A549 treated with dexamethasone at 1 μM for 4 hours (cell line): ENCODE measurements around the gene TRIM56. TPM values are rescaled to one million over a fixed set of nuclear protein-coding genes. Genes with fewer than 3 reads are reported as not detected.

Source experiments
- total RNA-seq: library from RNA; stranded (reverse); fragments of 200-300 nt; extraction: Qiagen RNA extraction; gene quantifications from 5 replicates; pipeline ENCODE4 v1.2.3, GENCODE V29; 2022

The TRIM56 gene
- 9.8 to 19.3 TPM (median 17.2 TPM) in 5 replicates for total RNA-seq

DNA sequence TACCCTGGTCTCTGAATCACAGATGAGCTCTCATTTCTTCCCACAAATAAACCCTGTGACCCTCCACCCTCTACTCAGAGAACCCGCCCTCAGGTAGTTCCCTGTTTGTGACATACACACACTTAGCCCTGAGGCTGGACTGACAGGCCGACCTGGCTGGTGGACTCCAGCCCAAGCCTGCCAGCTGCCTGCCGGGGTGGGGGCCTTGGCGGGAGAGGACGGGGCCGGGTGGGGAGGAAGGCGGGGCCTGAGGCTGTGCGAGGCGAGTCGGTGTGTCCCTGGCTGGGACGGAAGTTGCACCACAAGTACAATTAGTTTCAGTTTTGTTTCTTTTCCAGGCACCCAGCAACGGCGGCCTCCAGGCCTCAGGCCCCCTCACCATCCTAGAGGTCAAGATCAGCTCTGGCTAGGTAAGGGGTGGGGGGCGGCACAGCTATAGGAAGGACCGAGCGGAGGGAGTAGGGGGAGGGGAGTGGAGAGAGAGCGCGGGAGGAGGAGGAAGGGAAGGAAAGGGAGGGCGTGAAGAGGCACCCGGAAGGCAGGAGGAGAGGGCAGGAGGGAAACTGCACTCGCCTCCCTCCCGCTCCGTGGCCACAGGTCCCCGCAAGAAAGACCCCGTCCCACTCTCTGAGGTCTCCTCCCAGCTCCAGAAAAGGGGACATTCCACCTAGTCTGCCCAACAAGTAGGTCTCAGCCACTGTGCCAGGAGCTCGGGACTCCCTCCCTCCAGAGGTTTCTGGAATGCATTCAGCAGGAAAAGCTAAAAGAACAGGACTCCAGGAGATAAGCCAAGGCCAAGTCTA, at the start of gene TRIM56:
TRIM56 (plus strand) TSS at position 320 of the 803 bp plus-strand sequence. CDS start 1,832 bp downstream, outside the sequence.

GRCh38 chr7:101126651-101127459, 41.6 kb downstream of the TRIM56 start, which contains the start of gene SERPINE1:
SERPINE1 (plus strand) TSS chr7:101127104; CDS start chr7:101128394, 1,290 bp downstream.

Other genes starting within 250 kb of the TRIM56 start
- 10.0 to 15.5 TPM (median 12.9 TPM) in 5 replicates for gene SLC12A9, start 232.8 kb upstream of the TRIM56 start, total RNA-seq
- gene TRIP6, start 218.1 kb upstream of the TRIM56 start, total RNA-seq: 38.6 to 50.0 TPM (median 46.4 TPM) in 5 replicates
- gene SRRT, start 210.4 kb upstream of the TRIM56 start, total RNA-seq: 107 to 156 TPM (median 148 TPM) in 5 replicates
- 3.9 to 6.1 TPM (median 4.5 TPM) in 5 replicates for gene UFSP1, start 195.8 kb upstream of the TRIM56 start, total RNA-seq
- 1.6 to 3.3 TPM (median 2.6 TPM) in 5 replicates for gene ACHE, start 189.6 kb upstream of the TRIM56 start, total RNA-seq
- 13.2 to 27.0 TPM (median 23.2 TPM) in 5 replicates for gene MUC3A, start 135.9 kb upstream of the TRIM56 start, total RNA-seq
- gene MUC12, start 115.9 kb upstream of the TRIM56 start, total RNA-seq: 13.7 to 18.6 TPM (median 16.4 TPM) in 5 replicates
- gene MUC17, start 65.4 kb upstream of the TRIM56 start, total RNA-seq: 0.02 to 0.14 TPM (median 0.03 TPM) in 5 replicates
- gene SERPINE1, start 41.6 kb downstream of the TRIM56 start, total RNA-seq: 1,539 to 2,200 TPM (median 1,878 TPM) in 5 replicates
- 124 to 149 TPM (median 129 TPM) in 5 replicates for gene AP1S1, start 69.0 kb downstream of the TRIM56 start, total RNA-seq
- gene VGF, start 80.1 kb downstream of the TRIM56 start, total RNA-seq: 9.7 to 28.7 TPM (median 20.3 TPM) in 5 replicates
- 0.09 to 0.21 TPM (median 0.12 TPM) in 5 replicates for gene NAT16, start 94.8 kb downstream of the TRIM56 start, total RNA-seq
- 0.20 TPM in 1 of 5 replicates, not detected in the others for gene MOGAT3, start 115.6 kb downstream of the TRIM56 start, total RNA-seq
- 66.2 to 92.5 TPM (median 87.1 TPM) in 5 replicates for gene PLOD3, start 132.1 kb downstream of the TRIM56 start, total RNA-seq
- gene ZNHIT1, start 132.7 kb downstream of the TRIM56 start, total RNA-seq: 67.6 to 90.3 TPM (median 82.7 TPM) in 5 replicates
- 6.1 to 12.2 TPM (median 10.6 TPM) in 5 replicates for gene CLDN15, start 152.3 kb downstream of the TRIM56 start, total RNA-seq
- gene FIS1, start 159.6 kb downstream of the TRIM56 start, total RNA-seq: 129 to 139 TPM (median 132 TPM) in 5 replicates
- gene IFT22, start 236.3 kb downstream of the TRIM56 start, total RNA-seq: 46.7 to 51.6 TPM (median 51.0 TPM) in 5 replicates